GM23248 (cell line): ENCODE data around the gene FARP1. TPM values are rescaled to one million over a fixed set of nuclear protein-coding genes. Genes with fewer than 3 reads are reported as not detected.

Source experiments
- DNase-seq: peaks from one replicate; pipeline ENCODE4 v3.0.0-alpha.2; 2015
- H2AFZ ChIP-seq: fragments of 200-600 bp; sonication (generic); 2 replicates; pipeline ENCODE4 v1.6.1; 2016; ENCODE audit warnings: antibody characterized with exemption
- H3F3A ChIP-seq: fragments of 200-600 bp; sonication (generic); 2 replicates; pipeline ENCODE4 v1.6.1; 2016; ENCODE audit warnings: mild to moderate bottlenecking, antibody characterized with exemption, mixed run types; ENCODE audit not compliant: insufficient read depth
- H3K27ac ChIP-seq: fragments of 200-600 bp; sonication (generic); 2 replicates; pipeline ENCODE4 v1.5.1; 2016; ENCODE audit warnings: mild to moderate bottlenecking
- H3K27me3 ChIP-seq: fragments of 200-600 bp; sonication (generic); replicated peaks from 2 replicates; pipeline ENCODE4 v1.6.1; 2016; ENCODE audit warnings: mild to moderate bottlenecking; ENCODE audit not compliant: insufficient read depth
- H3K36me3 ChIP-seq: fragments of 200-600 bp; sonication (generic); 2 replicates; pipeline ENCODE4 v1.6.1; 2016; ENCODE audit warnings: low read depth, mild to moderate bottlenecking
- H3K4me1 ChIP-seq: fragments of 200-600 bp; sonication (generic); 2 replicates; pipeline ENCODE4 v1.6.1; 2016; ENCODE audit warnings: mild to moderate bottlenecking; ENCODE audit not compliant: insufficient read depth
- H3K4me2 ChIP-seq: fragments of 200-600 bp; sonication (generic); one replicate; pipeline ENCODE4 v1.6.1; 2016; ENCODE audit warnings: mild to moderate bottlenecking; ENCODE audit not compliant: unreplicated experiment
- H3K4me3 ChIP-seq: fragments of 200-600 bp; sonication (generic); 2 replicates; pipeline ENCODE4 v1.5.1; 2016; ENCODE audit warnings: mild to moderate bottlenecking
- H3K79me2 ChIP-seq: fragments of 200-600 bp; sonication (generic); 2 replicates; pipeline ENCODE4 v1.6.1; 2016; ENCODE audit warnings: mild to moderate bottlenecking; ENCODE audit not compliant: insufficient read depth
- H3K9ac ChIP-seq: fragments of 200-600 bp; sonication (generic); 2 replicates; pipeline ENCODE4 v1.6.1; 2016; ENCODE audit warnings: mild to moderate bottlenecking
- H3K9me2 ChIP-seq: fragments of 200-600 bp; sonication (generic); 2 replicates; pipeline ENCODE4 v1.6.1; 2016; ENCODE audit warnings: mixed run types, mild to moderate bottlenecking, moderate library complexity; ENCODE audit not compliant: insufficient read depth
- H3K9me3 ChIP-seq: fragments of 200-600 bp; sonication (generic); one replicate; pipeline ENCODE4 v1.6.1; 2017; ENCODE audit warnings: low read depth
- H4K20me1 ChIP-seq: fragments of 200-600 bp; sonication (generic); 2 replicates; pipeline ENCODE4 v1.6.0; 2016; ENCODE audit not compliant: insufficient read depth
- EZH2 ChIP-seq: fragments of 200-600 bp; sonication (generic); IDR thresholded peaks from 2 replicates; pipeline ENCODE4 v1.6.1; 2018; ENCODE audit warnings: antibody characterized with exemption, mild to moderate bottlenecking; ENCODE audit not compliant: insufficient read depth, poor library complexity, severe bottlenecking
- EZH2phosphoT487 ChIP-seq: fragments of 200-600 bp; sonication (generic); IDR thresholded peaks from 2 replicates; pipeline ENCODE4 v1.6.1; 2018; ENCODE audit warnings: antibody characterized with exemption, moderate library complexity, mild to moderate bottlenecking, low read depth; ENCODE audit not compliant: insufficient read depth
- WGBS, 2 experiments: methylation state at CpG; one replicate each; pipeline ENCODE4 v1.1.6; 2015 to 2017; ENCODE audit warnings: low lambda C conversion rate in 2 of 2, low coverage in 1 of 2; ENCODE audit errors: missing lambda C conversion rate in 2 of 2; 5-methylcytosine and 5-hydroxymethylcytosine counted together
- in situ Hi-C: fragments of 300-500 bp; cut with MboI; formaldehyde crosslinking; loops from 2 replicates; pipeline ENCODE4 v1.15.0; 2020
- polyA plus RNA-seq: library from polyadenylated mRNA; unstranded; fragments of >200 nt; fragmentation: Nextera tagmentation; extraction: Ambion mirVana; gene quantifications from 2 replicates; pipeline ENCODE4 v1.2.1, GENCODE V29; 2016
- total RNA-seq: library from RNA; depleted of rRNA; stranded (reverse); fragments of >200 nt; shearing (Covaris generic); gene quantifications from 2 replicates; pipeline ENCODE4 v1.2.3, GENCODE V29; 2014

Gene FARP1
- total and polyA plus RNA-seq, 2 experiments from 2014 or later = 53.7 to 56.6 TPM

DNA sequence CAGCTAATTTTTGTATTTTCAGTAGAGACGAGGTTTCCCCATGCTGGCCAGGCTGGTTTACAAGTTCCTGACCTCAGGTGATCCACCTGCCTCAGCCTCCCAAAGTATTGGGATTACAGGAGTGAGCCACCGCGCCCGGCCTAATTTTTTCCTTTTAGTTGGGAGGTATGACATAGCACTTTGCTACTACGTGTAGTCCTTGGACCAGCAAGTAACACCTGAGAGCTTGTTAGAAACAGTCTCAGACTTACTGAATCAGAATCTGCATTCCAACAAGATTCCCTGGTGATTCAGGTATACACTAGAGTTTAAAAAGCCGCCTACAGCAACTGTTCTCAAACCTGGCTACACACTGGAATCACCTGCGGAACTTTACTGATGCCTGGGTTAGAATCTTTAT is 1.8 kb upstream of the FARP1 start:
- Histone ChIP-seq H3K9ac (no peak overlapping the region), H2AFZ (no peak overlapping the region), H3K27ac (no peak overlapping the region), H3F3A (peaks cover 21% of the 10 kb centered on the region), H3K4me3 (no peak overlapping the region), H3K9me2 (no peaks in the 10 kb centered on the region), H3K9me3 (no peaks in the 10 kb centered on the region), H3K79me2 (peaks cover 22% of the 10 kb centered on the region), H3K4me1 (peaks cover 15% of the 10 kb centered on the region), H3K27me3 (no peaks in the 10 kb centered on the region), H3K4me2 (no peak overlapping the region), H4K20me1 (no peaks in the 10 kb centered on the region), H3K36me3 (no peaks in the 10 kb centered on the region)
- no peak for TF ChIP-seq EZH2phosphoT487
- TF ChIP-seq EZH2 = no peak
- no peak for DNase-seq
- in situ Hi-C loops = no loop called here
- 97 to 100% methylated on average over 7 of the region's 7 CpGs for WGBS, 2 experiments

DNA sequence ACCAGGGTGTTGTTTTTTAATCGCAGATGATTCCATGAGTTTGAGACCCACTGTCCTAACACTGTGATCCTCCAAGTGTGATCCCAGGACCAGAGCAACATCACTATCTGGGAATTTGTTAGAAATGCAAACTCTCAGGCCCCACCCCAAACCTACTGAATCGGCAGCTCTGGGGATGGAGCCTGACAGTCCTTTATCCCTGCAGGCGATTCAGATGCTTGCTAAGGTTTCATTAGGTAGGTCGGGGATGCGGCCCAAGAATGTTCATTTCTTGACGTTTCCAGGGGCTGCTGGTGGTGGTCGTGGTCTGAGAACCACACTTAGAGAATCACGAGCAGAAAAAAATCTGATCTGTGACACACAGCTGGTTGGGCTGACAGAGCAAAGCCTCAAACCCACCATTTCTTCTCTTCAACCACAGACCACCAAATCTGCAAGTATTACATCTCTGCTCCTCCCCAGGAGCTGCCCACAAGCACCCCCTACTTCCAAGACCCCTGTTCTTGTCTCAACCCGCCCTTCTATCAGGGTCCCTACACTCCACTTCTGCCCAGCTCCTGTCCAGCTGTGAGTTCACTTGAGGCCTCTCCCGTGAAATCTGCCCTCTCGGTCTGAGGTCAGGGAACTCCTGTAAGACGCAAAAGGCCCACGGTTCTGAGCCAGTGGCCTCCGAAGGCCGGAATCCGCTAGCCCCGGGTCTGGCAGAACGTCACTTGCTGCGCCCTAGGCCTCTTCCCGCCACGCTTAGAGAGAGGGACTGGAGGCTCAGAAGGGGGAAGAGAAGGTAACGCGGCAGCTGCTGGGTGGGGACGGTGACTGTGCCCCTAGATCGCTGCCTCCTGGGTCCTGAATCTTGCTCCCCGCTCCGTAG is 1.1 kb upstream of the FARP1 start:
- WGBS, 2 experiments = 77 to 80% methylated on average over 27 of the region's 27 CpGs
- H3K36me3 ChIP-seq = no peaks in the 10 kb centered on the region
- no peaks in the 10 kb centered on the region for H3K9me3 ChIP-seq
- H3K27ac ChIP-seq = no peak overlapping the region
- no peak for TF ChIP-seq EZH2phosphoT487
- no peak for TF ChIP-seq EZH2
- DNase-seq = no peak
- no peak overlapping the region for H3K4me3 ChIP-seq
- no peak overlapping the region for H3K4me2 ChIP-seq
- H3K9me2 ChIP-seq = no peaks in the 10 kb centered on the region
- peaks cover 15% of the 10 kb centered on the region for H3K4me1 ChIP-seq
- H3K9ac ChIP-seq = no peak overlapping the region
- no peaks in the 10 kb centered on the region for H3K27me3 ChIP-seq
- H3K79me2 ChIP-seq = peaks cover 29% of the 10 kb centered on the region
- peaks cover 21% of the 10 kb centered on the region for H3F3A ChIP-seq
- H2AFZ ChIP-seq = peak overlapping the region; percentile 80; the same call in 1 of the 2 replicates
- peaks cover 6% of the 10 kb centered on the region; the same call in 1 of the 2 replicates for H4K20me1 ChIP-seq
- in situ Hi-C loops = no loop called here

- Histone ChIP-seq H4K20me1 (peaks cover 6% of the 10 kb centered on the region; the same call in 1 of the 2 replicates), H3K79me2 (peaks cover 43% of the 10 kb centered on the region), H2AFZ (no peak overlapping the region), H3K4me1 (peaks cover 15% of the 10 kb centered on the region), H3K27ac (no peak overlapping the region), H3K9ac (peak overlapping the region; percentile 94), H3K9me2 (no peaks in the 10 kb centered on the region), H3K27me3 (no peaks in the 10 kb centered on the region), H3K9me3 (no peaks in the 10 kb centered on the region), H3K36me3 (no peaks in the 10 kb centered on the region), H3K4me2 (peak overlapping the region; percentile 98), H3F3A (peaks cover 21% of the 10 kb centered on the region), H3K4me3 (peak overlapping the region; percentile 98)
- TF ChIP-seq EZH2phosphoT487 (no peak), EZH2 (no peak)
- DNase-seq = no peak
- in situ Hi-C loops = no loop called here
- 1 to 3% methylated on average over 32 to 36 of the region's 66 CpGs for WGBS, 2 experiments
Measured at GRCh38 chr13:98143157-98143553, 261 bp downstream of the FARP1 start.

DNA sequence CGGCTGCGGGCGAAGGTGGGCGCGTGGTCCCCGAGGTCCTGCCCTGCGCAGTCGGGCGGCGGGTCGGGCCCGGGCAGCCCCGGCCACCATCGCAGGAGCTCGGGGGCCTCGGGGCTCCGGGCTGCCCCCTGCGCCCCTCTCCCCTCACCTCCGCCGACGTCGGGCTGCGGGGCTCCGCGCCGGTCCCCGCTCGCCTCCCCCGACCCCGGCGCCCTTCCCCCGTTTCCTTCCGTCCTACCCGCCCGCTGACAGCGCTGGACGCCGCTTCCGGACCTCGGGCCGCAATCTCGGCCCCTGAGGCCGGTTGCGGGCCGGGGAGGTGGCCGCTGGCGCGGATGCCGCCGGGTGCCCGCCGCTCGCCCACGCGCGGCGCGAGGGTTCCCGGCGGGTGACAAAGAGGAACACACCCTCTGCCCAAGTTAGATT is 720 bp downstream of the FARP1 start:
- 2% methylated on average over 23 to 54 of the region's 60 CpGs for WGBS, 2 experiments
- Histone ChIP-seq H3K27ac (peak overlapping the region; percentile 53), H3K27me3 (no peaks in the 10 kb centered on the region), H2AFZ (peak overlapping the region; percentile 75), H3K4me2 (peak overlapping the region; percentile 98), H3K9me3 (no peaks in the 10 kb centered on the region), H3K9ac (peak overlapping the region; percentile 94), H3F3A (peaks cover 21% of the 10 kb centered on the region), H3K4me3 (peak overlapping the region; percentile 98), H4K20me1 (peaks cover 6% of the 10 kb centered on the region; the same call in 1 of the 2 replicates), H3K4me1 (peaks cover 15% of the 10 kb centered on the region), H3K79me2 (peaks cover 47% of the 10 kb centered on the region), H3K36me3 (no peaks in the 10 kb centered on the region), H3K9me2 (no peaks in the 10 kb centered on the region)
- TF ChIP-seq EZH2 (no peak), EZH2phosphoT487 (no peak)
- in situ Hi-C loops = no loop called here
- peak; percentile 71 for DNase-seq
